ENCODE results near the gene PIM2.

PIM2 gene

DNA sequence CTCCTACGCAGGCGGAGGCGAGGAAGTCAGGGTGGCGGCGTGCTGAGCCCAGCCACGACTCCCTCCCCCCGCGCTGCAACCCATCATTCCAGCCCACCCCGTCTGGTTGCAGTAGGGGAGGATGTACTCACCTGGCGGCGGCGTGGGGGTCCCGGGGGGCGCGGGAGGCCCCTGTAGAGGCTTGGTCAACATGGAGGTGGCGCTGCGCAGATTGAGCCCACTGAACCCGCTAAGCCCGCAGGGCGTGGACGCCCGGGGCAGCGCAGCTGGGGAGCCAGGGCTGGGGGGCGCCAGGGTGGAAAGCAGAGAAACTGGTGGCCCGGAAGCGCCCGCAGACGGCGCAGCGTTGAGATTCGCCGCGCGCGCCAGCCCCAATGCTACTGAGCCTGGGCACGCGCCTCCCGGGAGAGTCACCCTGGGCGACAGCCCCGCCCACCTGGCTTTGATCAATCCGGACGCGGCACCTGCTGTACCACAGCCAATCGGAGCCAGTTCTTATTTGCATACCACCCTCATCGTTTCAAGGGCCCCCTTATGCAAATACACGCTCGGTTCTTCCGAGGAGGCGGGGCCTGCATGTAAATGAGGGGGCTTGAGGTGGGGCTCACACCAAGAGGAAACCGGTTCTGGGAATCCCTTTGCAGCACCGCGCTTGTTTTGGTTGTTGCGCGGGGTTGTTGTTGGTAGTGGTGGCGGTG is at the start of gene PIM2:
Gene PIM2, minus strand, starts transcription at position 382 of the 698 bp plus-strand sequence. Its CDS starts 190 bp downstream, at position 192.
- DNase-seq: peak; percentile 93

DNA sequence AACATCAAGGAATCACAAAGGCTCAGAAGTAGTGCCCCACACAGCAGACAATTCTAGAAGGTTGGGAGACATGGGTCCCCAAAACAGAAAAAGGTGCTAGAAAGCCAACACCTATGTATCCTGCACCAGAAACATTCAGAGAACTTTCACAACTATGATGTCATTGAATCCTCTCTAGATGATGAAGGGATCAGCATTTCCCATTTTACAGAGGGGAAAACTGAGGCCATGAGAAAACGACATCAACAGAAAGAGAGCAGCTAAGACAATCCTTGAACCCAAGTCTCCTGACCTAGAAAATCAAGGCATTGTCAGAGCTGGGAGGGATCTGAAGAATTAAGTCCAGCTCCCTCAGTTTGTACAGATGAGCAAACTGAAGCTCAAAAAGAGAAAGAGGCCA is 49.6 kb upstream of the PIM2 start:
- DNase-seq: no peak

DNA sequence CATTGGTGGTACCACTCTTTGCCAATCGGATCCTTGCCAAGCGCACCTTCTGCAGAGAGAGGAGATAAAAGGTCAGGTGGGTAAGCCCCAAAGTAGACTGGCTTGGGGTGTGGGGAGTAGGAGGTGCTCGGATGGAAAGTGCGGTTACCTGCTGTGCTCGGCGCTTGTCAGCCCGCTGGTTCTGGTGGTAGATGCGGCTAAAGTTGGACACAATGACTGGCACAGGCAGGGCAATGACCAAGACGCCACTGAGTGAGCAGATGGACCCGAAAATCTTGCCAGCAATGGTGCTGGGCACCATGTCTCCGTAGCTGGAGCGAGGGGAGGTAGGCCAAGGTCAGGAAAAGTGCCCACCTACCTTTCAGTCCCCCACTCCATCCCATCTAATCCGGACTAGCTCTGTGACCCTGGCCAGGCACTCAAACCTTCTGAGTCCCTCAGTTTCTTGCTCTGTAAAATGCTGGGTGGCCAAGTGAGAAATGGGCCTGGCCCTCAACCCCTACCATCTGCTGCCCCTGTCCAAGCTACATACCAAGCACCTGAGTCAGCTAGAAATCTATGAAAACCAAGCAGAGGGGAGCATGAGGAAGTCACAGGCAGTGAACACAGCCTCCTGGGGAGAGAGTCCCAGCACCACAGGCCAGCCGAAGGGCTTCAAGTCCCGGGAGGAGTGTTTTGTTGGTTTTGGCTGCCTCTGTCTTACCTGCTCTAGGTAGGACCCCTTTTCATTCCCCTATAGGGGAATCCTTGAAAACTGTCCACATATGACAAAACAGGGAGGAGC is 48.2 kb upstream of the PIM2 start:
- DNase-seq: no peak

DNA sequence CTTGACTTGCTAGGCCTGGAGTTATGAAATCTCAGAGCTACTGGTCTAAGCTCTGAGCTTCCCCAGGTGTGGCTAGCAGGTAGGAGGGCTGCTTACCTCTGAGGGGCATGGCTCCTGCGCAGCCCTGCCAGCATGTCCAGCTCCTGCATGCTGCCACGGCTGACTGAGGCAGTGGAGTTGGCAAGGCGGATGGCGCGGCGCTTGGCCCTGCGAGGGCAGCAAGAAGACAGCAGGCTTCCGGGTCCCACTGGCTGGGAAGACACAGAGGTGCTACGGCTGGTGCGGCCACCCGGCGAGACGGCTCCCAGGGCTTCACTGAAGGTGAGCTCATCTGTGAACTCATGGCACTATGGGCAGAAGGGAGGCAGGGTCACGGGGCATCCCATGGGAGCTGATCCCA is 47.1 kb upstream of the PIM2 start:
- no peak for DNase-seq

DNA sequence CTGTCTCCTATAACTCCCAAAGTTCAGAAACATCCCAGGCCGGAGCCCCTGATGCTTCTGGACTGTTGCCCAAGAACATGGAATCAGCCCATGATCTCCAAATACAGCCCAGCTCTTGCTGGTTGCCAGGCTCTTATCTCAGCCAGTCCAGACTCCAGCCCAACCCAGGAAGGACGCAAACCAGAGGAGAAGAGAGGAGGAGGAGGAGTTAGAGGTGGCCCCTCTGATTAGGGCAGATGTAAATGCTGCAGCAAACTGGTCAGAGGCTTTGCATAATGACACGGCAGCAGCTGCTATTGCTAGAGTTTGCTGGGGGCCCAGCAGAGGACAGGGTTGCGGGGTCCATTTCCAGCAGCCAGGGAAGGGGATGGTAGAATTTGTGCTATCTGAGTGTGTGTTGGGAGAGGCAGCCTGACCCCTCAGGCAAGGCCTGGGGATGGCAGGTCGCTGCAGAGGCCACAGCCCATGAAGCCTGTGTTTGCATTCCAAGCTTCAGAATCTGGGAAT is 42.8 kb upstream of the PIM2 start:
- DNase-seq: no peak

DNA sequence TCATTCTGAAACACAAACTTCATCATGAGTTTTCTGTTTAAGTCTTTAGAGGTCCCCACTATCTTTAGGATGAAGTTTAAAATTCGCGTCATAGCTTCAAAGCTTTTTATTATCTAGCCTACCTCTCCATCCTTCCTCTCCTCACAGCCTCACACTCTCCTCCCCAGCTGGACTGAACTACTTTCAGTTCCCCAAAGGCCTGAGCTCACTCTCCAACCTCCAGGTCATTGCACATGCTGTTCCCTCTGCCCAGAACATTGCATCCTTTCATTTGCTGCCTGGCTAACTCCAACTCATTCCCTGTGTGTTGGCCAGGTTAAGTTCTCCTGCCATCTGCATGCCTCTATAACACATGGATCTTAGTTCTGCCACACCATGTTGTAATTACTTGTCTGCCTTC is 41.5 kb upstream of the PIM2 start:
- no peak for DNase-seq

DNA sequence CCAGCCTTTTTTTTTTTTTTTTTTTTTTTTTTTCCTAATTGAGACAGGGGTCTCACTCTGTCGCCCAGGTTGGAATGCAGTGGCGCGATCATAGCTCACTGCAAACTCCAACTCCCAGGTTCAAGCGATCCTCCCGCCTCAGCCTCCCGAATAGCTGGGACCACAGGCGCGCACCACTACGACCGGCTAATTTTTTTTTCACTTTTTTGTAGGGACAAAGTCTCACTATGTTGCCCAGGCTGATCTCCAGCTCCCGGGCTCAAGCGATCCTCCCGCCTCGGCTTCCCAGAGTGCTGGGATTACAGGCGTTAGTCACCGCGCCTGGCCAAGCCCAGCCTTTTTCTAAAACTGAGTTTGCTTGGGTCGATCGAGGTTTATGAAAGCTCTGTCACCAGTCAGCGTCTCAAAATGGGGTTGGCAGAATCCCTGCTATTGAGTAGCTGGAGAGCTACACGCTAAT is 39.8 kb upstream of the PIM2 start:
- DNase-seq: peak; percentile 40

DNA sequence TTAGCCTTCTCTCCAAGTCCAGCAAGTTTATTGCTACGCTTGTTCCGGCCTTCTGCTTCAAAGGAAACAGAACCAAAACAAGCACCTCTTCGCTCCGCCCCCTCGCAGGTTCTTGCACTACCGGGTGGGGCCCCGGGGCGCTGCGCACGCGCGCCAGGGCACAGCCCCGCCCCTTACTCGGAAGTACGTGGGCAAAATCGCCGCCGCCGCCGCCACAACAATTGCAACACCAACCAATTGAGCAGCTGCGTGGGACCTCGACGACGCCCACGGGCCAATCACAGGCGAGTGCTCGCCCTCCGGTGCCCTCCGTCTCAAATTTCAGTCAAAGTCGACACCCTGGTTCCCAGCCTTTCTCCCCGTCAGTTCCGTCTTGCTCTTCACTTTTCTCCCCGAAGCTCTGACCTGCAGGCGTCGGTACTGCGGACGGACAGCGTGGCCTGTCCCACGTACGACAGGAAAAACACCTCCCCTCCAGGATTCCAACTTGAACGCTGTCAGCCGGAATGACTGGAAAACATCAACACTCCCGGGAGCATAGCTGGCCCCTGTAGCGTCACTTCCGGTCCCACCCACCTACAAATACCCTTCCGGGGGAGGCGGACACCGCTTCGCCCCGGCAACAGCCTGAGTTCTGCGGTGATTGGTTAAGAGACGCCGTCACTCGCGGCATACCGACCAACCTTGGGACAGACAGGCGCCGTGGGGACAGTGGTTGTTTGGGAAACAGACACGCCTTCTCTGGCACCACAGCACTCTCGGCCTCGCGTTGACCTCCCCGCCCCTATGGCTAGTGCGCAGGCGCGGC is 39.2 kb upstream of the PIM2 start:
- peak; percentile 84 for DNase-seq

DNA sequence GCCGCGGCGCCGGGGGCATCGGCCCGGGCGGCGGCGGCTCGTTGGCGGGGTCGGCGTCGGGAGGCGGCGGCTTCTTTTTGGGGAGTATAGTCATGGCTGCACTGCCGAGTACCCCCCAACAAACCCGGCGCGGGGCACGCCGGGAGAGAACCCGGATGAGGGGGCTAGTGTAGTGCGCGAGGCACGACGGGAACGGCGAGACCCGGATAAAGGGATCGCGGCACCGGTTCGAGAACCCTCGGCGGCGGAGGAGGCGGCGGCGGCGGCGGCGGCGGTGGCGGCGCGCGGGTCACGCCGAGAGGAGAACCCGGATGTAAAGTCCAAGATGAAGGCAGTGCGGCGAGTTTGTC is 38.6 kb upstream of the PIM2 start, which contains the start of gene OTUD5:
Gene OTUD5, minus strand, starts transcription at position 131 of the 350 bp plus-strand sequence. Its CDS starts 37 bp downstream, at position 94.
- no peak for DNase-seq

DNA sequence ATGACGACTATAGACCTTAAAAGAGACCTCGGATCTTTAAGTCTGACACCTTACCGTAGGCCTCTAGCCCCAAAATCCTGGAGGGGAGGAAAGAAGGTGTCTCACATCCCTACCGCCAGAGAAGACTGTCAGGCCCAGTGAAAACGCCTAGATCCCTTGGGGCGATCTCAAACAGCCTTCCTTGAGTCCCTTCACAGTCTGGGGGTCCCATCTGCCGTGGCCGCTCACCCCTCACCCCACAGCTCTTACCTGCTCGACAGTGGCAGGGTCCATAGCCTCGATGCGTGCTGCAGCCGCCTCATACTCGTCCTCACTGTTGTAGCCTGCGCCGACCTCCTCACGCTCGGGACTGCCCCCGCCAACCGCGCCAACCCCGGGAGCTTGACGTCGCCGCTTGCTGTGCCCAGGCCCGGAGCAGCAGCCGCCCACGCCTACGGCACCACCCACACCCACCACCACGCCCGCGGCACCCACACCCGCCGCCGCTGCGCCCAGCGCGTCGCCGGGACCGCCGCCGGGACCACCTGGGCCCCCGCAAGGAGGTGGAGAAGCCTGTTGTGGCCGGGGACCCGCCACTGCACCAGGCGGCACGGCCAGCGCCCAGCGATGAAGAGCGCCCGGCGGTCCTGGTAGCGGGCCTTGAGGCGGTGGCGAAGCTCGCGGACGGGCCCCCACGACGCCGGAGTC is 38.0 kb upstream of the PIM2 start:
- no peak for DNase-seq

DNA sequence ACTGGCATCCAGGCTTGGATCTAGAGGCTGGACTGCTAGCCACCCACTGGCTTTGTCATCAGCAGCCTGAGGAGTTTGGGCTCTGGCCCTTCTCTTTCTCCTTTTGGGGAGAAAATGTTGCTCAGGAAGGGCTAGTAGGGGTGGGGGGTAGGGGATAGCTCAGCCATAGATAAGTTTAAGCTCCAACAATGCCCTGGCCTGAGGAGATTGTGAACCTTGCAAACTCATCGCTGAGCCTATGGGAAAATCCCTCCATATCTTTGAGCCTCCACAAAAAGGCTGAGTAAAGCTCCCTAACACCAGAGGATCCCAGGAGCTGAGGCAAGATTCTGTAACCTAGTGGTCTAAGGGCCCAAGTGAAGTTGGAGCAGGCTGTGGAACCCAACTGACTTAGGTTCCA is 29.8 kb upstream of the PIM2 start:
- no peak for DNase-seq

DNA sequence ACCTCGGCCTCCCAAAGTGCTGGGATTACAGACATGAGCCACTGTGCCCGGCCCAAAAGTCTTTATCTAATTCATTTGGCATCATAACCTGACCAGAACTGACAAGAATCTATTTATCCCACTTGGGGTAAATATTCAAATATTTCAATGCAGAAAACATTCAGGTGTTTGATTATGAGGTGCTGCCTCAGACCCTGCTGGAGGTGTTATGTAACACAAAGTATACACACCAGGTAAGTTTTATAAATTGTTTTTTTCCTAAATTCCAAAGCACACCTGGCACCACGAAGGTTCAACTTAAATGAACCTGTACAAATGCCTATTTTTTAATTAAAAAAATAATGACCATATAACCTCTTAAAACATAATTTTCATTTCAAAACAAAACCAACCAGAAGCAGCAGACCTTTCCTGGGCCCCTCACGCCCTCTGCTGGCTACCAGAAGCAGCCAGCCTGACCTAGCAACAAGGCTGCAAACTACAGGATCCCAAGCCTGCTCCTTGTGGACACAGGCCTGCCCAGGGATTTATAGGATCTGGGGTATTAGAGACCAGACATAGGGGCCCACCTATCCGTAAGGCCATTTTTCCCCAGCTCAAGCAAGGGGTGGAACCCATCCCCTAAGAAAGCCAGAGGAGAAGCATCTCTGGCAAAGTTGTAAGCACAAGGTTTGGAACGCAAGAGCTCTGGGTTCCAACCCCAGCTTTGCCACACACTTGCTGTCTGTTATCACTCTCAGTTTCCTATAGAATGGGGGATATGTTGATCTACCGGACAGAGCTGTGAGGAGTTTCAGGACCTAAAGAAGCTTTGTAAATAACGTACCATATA is 26.9 kb upstream of the PIM2 start:
- peak; percentile 3 for DNase-seq

DNA sequence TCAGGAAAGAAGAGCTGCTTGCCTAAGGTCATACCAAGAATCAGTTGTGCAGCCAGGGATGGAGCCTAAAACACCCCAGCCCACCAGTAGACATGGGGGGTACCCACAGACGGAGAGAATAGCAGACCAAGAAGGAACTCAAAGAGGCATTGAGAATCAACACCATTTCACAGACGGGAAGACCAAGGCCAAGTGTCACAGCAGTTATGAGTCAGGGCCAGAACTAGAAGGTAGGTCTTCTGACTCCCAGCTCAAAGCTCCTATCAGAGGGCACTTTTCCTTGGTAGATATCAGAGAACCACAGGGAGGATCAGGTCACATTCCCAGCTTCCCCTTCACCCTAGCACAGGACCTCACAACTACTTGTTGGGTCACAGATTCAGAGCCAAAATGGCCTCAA is 24.1 kb upstream of the PIM2 start:
- no peak for DNase-seq

DNA sequence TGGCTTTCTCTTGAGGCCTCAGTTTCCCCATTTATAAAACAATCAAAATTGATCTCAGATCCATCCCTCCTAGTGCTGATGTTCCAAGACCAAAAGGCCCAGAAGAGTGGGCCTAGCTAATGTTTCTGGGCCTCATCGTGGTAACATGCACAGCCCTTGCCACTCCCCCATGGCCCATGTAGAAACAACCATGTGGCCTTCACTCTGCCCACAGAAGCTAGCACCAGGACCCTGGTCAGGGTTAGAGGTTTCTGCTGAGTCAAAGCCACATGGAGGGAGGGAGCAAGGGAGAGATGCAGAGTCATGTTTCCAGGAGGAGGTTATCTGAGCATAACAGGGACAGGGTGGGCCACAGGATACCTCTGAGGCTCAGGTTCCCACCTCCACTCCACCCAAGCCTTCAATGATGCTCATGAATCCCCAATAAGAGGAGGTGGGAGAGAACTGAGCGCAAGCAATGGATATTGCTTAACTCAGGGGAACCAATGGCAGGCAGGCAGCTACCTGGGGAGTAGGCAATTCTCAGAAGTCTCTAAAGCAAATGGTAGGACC is 21.7 kb upstream of the PIM2 start:
- no peak for DNase-seq

DNA sequence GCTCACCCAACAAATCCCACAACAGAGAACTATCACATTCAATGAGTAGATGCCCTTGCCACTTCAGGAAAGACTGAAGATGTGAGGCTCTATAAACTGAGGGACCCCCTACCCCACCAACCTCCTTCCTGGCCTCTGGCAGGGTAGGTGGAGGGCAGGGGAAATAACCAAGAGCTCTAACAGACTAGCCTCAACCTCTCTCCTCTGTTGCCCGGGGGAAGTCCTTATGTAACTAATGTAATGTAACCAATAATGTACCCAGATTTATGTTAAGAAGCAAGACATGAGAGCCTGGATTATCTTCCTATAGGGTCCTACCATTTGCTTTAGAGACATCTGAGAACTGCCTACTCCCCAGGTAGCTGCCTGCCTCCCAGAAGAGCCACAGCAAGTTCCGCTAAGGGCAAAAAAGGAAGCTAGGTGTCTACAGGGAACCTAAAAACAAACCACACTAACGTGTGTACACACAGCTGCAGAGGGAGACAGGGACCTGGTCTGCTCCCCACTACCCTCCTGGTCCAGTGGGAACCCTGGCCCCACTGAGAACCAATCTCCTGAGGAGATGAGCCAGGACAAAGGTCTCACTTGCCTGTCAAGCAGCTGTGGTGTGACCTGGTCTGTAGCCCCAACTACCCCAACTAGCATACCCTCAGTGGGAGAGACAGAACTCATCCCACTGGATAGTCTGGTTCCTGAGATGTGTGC is 20.9 kb upstream of the PIM2 start:
- no peak for DNase-seq

DNA sequence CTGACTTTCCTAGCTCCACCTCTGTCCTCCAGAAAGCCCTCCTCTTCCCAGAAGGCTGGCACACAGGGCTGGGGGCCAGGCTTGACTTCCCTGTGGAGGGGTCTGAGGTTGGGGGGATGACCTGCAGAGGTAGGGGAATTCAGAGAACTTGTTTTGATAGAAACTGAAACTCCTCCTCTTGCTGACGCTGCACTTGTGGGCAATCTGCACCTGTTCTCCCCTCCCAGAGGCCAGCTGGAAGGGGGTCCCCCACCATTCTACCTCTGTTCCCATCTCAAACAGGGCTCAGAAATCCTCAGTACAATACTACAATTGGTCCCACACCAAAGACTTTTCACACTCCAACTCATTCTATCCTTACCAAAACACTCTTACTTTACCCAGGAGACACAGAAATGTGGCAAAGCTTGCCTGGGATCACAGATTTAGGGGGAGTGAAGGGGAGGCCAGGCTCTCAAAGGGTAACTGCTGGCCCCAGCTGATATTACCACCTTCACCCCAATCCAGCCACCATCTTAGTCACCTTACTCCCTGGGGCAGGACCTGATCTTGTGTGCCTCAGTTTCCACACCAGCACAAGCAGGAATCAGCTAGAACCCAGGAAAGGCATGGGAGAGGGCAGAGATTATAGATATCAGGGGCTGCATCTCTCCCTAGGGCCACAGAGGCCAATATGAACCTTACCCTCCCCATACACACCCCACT is 20.0 kb upstream of the PIM2 start:
- DNase-seq: no peak

DNA sequence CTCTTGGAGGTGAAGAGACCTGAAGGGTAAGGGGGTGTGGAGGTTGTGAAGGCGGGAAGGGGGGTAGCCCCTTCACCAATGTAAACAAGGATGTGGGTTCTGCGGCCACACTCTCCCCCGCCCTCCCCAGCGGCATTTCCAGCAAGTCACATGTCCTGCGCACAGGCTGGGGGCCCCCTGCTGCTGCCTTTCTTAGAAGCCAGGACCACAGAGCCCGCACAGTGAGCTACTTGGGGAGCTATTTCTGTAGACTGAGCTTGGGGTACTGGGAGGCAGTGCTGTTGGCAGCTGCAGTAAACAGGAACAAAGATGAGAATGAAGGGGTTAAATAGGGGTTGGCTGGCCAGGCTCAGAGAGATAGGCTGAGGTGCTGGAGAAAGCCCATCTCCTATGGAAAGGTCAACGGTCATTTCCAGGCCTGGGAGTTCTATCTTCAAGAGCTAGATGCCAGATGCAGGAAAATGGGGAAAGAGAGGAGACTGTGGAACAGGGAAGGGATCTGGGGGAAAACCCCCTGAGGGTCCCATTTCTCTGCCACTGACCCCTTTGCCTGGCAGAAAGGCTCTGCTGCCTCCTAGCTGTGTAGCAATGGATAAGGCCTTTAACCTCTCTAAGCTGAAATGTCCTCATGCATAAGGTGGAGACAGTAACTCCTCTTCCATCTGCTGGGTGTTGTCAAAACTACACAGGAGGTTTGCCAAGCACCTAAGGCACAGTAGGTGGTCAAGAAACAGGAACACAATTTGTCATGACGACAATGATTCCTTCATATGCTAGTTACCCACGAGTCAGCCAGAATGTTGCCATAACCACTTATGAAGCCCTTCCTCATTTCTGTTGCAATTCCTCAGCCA is 18.5 kb upstream of the PIM2 start:
- no peak for DNase-seq

DNA sequence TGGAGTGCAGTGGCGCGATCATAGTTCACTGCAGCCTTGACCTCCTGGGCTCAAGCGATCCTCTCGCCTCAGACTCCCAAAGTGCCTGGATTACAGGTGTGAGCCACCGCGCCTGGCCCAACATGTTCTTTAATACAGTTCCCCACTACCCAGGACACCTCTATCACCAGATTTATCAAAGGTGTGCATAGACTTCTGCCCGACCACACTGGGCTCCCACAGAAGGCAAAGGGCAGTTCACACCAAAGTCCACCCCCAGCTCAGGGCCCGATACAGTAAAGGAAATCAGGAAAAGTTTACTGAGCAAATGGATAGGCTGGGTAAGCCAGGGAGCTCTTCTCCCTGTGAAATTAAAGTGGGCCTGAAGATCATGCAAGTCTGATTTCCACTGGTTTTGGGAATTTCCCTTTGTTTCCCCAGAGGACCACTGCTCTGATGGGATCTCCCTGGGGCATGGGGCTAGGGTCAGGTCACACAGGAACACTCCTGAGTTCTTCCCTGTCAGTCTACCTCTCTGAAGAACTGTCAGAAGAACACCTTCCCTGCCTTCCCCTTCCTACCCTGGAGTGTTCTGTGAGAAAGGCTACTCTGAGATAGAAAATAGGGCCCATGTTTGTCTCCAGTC is 17.7 kb upstream of the PIM2 start:
- DNase-seq: no peak

DNA sequence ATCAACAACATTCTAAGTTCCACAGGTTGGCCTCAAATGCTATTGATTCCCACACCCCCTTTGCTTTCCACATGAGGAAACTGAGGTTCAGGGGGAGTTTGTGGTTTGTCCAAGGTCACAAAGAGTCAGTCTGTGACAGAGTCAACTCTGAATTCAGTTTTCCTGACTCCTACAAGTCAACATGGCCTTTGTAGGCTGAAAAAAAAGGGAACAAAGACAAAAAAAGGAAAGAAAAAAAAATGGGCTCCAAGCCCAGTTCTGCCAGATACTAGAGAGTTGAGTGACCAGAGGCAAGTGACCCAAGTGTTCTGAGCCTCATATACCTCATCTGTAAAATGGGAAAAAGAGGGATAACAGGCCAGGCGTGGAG is 16.5 kb upstream of the PIM2 start:
- no peak for DNase-seq
